H1 (cell line): ENCODE results near the gene MUC5B. TPM values are rescaled to one million over a fixed set of nuclear protein-coding genes. Genes with fewer than 3 reads are reported as not detected.

Source experiments
- CEBPB ChIP-seq: IDR thresholded peaks from 2 replicates; pipeline ENCODE4 v1.6.1; 2012; ENCODE audit warnings: low read depth, low read length
- JUN ChIP-seq: IDR thresholded peaks from 2 replicates; pipeline ENCODE4 v1.6.1; 2011; ENCODE audit warnings: low read depth, mild to moderate bottlenecking, improper control_type of control experiment, low read length
- KDM5A ChIP-seq: fragments of 200-600 bp; IDR thresholded peaks from 2 replicates; pipeline ENCODE4 v1.7.1; 2012; ENCODE audit warnings: mild to moderate bottlenecking, low read length, inconsistent platforms, mixed read lengths
- NANOG ChIP-seq: IDR thresholded peaks from 2 replicates; pipeline ENCODE4 v1.6.1; 2011; ENCODE audit warnings: low read length, low read depth, mild to moderate bottlenecking, inconsistent platforms; ENCODE audit not compliant: insufficient read depth, poor library complexity, severe bottlenecking
- POLR2AphosphoS5 ChIP-seq: IDR thresholded peaks from 2 replicates; pipeline ENCODE4 v1.6.1; 2011; ENCODE audit warnings: low read depth, low read length
- POU5F1 ChIP-seq: IDR thresholded peaks from 2 replicates; pipeline ENCODE4 v1.6.1; 2011; ENCODE audit warnings: low read depth, mild to moderate bottlenecking, low read length, moderate library complexity
- RNF2 ChIP-seq: fragments of 200-900, 300-1000 bp; sonication (generic); IDR thresholded peaks from 2 replicates; pipeline ENCODE4 v1.7.1; 2016; ENCODE audit warnings: borderline replicate concordance, low read depth, mild to moderate bottlenecking, antibody characterized with exemption, low read length; ENCODE audit not compliant: poor library complexity, severe bottlenecking; ENCODE audit errors: missing control alignments
- RXRA ChIP-seq: IDR thresholded peaks from 2 replicates; pipeline ENCODE4 v1.6.1; 2011; ENCODE audit warnings: low read depth, mild to moderate bottlenecking, low read length, moderate library complexity; ENCODE audit not compliant: insufficient read depth
- USF2 ChIP-seq: IDR thresholded peaks from 2 replicates; pipeline ENCODE4 v1.6.1; 2011; ENCODE audit warnings: low read length, improper control_type of control experiment
- polyA plus RNA-seq, 7 experiments: library from polyadenylated mRNA; depleted of rRNA in 3 of 7; stranded (reverse) in 5 of 7; unstranded in 2 of 7; fragments of >200 nt in 5 of 7; fragments of 200-250 nt in 2 of 7; gene quantifications; 1 replicate in 5 of 7; 2 replicates in 1 of 7; 4 replicates in 1 of 7; pipeline versions ENCODE4 v1.2.1 to v1.2.3, GENCODE V29; 2011 to 2013; ENCODE audit warnings: missing spikeins in 2 of 7, mixed read lengths in 2 of 7
- total RNA-seq: library from RNA; stranded (reverse); fragmentation: NEBNext Ultra II Directional; extraction: Animal tissue kit (Norgen Biotek cat#: 25700); gene quantifications from 2 replicates; pipeline ENCODE4 v1.2.1, GENCODE V29; 2021
- TF ChIP-seq, protein P1 (sequence below): IDR thresholded peaks from 2 replicates; pipeline ENCODE4 v1.6.1; 2011; ENCODE audit warnings: low read depth, mild to moderate bottlenecking, low read length; ENCODE audit not compliant: insufficient read depth

MUC5B gene
- total and polyA plus RNA-seq, 2 of the 8 experiments (the other 6 are each of a cell fraction or from before 2014, with no cell fraction given), result 0.02 to 0.03 TPM

- no peak for TF ChIP-seq RNF2
- no peak for TF ChIP-seq POU5F1
- no peak for TF ChIP-seq NANOG
- TF ChIP-seq, protein P1, sequence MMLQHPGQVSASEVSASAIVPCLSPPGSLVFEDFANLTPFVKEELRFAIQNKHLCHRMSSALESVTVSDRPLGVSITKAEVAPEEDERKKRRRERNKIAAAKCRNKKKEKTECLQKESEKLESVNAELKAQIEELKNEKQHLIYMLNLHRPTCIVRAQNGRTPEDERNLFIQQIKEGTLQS, result no peak
- TF ChIP-seq RXRA, result no peak
- no peak for TF ChIP-seq POLR2AphosphoS5
- no peak for TF ChIP-seq USF2
- no peak for TF ChIP-seq JUN
- no peak for TF ChIP-seq CEBPB
- no peak for TF ChIP-seq KDM5A
Observed at GRCh38 chr11:1222491-1223345, at the start of gene MUC5B (continued).
